Trophoblast cell (in vitro differentiated cells and primary cell): ENCODE measurements around the gene PLA2G4D.
"Not testable (repeated sequence)": the region's sequence is repeated elsewhere in the genome, so short reads cannot be mapped to it uniquely, and the experiment has no call there.

Experiments
- DNase-seq, 2 donors: peaks; one replicate each; pipeline ENCODE4 v3.0.0-alpha.2; 2016
- H2AFZ ChIP-seq: 2 replicates; pipeline ENCODE4 v1.6.1; 2013; ENCODE audit warnings: low read length, moderate library complexity, mild to moderate bottlenecking; ENCODE audit not compliant: insufficient read depth, poor library complexity
- H2AK5ac ChIP-seq: 2 replicates; pipeline ENCODE4 v1.6.1; 2013; ENCODE audit warnings: mild to moderate bottlenecking, low read length
- H2BK120ac ChIP-seq: 2 replicates; pipeline ENCODE4 v1.6.1; 2013; ENCODE audit warnings: low read length, mild to moderate bottlenecking, moderate library complexity; ENCODE audit not compliant: insufficient read depth, poor library complexity
- H2BK12ac ChIP-seq: 2 replicates; pipeline ENCODE4 v1.6.1; 2013; ENCODE audit warnings: mild to moderate bottlenecking, low read length, moderate library complexity
- H2BK5ac ChIP-seq: 2 replicates; pipeline ENCODE4 v1.6.1; 2013; ENCODE audit warnings: low read length, low read depth, moderate library complexity, mild to moderate bottlenecking; ENCODE audit not compliant: poor library complexity
- H3K14ac ChIP-seq: 2 replicates; pipeline ENCODE4 v1.6.1; 2013; ENCODE audit warnings: mild to moderate bottlenecking, low read length
- H3K18ac ChIP-seq: 2 replicates; pipeline ENCODE4 v1.6.1; 2013; ENCODE audit warnings: mild to moderate bottlenecking, low read length
- H3K23ac ChIP-seq: 2 replicates; pipeline ENCODE4 v1.6.1; 2013; ENCODE audit warnings: low read length
- H3K27ac ChIP-seq: 2 replicates; pipeline ENCODE4 v1.5.1; 2013; ENCODE audit warnings: low read depth, mild to moderate bottlenecking, inconsistent platforms, low read length, moderate library complexity
- H3K27me3 ChIP-seq: 2 replicates; pipeline ENCODE4 v1.6.1; 2013; ENCODE audit warnings: inconsistent platforms, mild to moderate bottlenecking, low read length, moderate library complexity; ENCODE audit not compliant: insufficient read depth
- H3K36me3 ChIP-seq, 2 experiments: 1 replicate in 1 of 2; 2 replicates in 1 of 2; pipeline ENCODE4 v1.6.1; 2013; ENCODE audit warnings: low read length in 2 of 2, mild to moderate bottlenecking in 2 of 2, moderate library complexity in 1 of 2; ENCODE audit not compliant: insufficient read depth in 2 of 2, control insufficient read depth in 1 of 2
- H3K4ac ChIP-seq: 2 replicates; pipeline ENCODE4 v1.6.1; 2013; ENCODE audit warnings: low read depth, mild to moderate bottlenecking, low read length, moderate library complexity
- H3K4me1 ChIP-seq, 2 experiments: 1 replicate in 1 of 2; 2 replicates in 1 of 2; pipeline ENCODE4 v1.6.1; 2013; ENCODE audit warnings: low read length in 2 of 2, mild to moderate bottlenecking in 2 of 2, moderate library complexity in 1 of 2; ENCODE audit not compliant: insufficient read depth in 2 of 2, control insufficient read depth in 1 of 2
- H3K4me2 ChIP-seq: 2 replicates; pipeline ENCODE4 v1.6.1; 2013; ENCODE audit warnings: inconsistent platforms, mild to moderate bottlenecking, low read length, moderate library complexity
- H3K4me3 ChIP-seq: 2 replicates; pipeline ENCODE4 v1.5.1; 2013; ENCODE audit warnings: mild to moderate bottlenecking, low read depth, low read length, inconsistent platforms
- H3K79me1 ChIP-seq: one replicate; pipeline ENCODE4 v1.6.1; 2013; ENCODE audit warnings: low read length
- H3K79me2 ChIP-seq: 2 replicates; pipeline ENCODE4 v1.6.1; 2013; ENCODE audit warnings: low read length, mild to moderate bottlenecking; ENCODE audit not compliant: control insufficient read depth, insufficient read depth, poor library complexity
- H3K9ac ChIP-seq: 2 replicates; pipeline ENCODE4 v1.6.1; 2013; ENCODE audit warnings: mild to moderate bottlenecking, low read length
- H3K9me3 ChIP-seq: 2 replicates; pipeline ENCODE4 v1.6.1; 2013; ENCODE audit warnings: low read depth, mild to moderate bottlenecking, control low read depth, inconsistent platforms, low read length; ENCODE audit not compliant: insufficient read depth
- H4K12ac ChIP-seq: 2 replicates; pipeline ENCODE4 v1.6.1; 2013; ENCODE audit warnings: low read depth, mild to moderate bottlenecking, low read length, moderate library complexity
- H4K8ac ChIP-seq: 2 replicates; pipeline ENCODE4 v1.6.1; 2013; ENCODE audit warnings: low read depth, mild to moderate bottlenecking, low read length, moderate library complexity
- H4K91ac ChIP-seq: one replicate; pipeline ENCODE4 v1.6.1; 2013; ENCODE audit warnings: low read depth, mild to moderate bottlenecking, low read length, moderate library complexity
- WGBS: extraction: QIAGEN DNeasy Blood & Tissue Kit; methylation state at CpG from one replicate; pipeline ENCODE4 v1.1.7; 2013; ENCODE audit warnings: missing lambda C conversion rate; ENCODE audit not compliant: insufficient read length, insufficient coverage; ENCODE audit errors: extremely low coverage; 5-methylcytosine and 5-hydroxymethylcytosine counted together

Gene PLA2G4D

DNA sequence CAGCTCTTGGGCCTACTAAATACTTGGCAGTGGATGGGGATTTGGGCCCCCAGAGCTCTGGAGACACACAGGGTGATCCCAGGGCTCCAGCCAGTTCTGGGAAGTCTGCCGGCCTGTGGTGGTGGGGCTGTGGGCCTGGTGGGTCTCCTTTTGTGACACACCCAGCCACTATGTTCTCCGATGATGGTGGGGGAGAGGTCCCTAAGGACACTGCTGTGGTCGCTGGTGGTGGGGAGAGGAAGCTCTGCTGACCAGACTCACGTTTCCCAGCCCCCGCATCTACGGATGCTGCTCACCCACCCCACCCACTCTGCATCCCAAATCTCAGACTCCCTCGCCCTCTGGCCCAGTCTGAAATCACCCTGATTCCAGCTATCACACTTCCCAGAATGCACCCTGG lies 396 bp downstream of the PLA2G4D start:
- Histone ChIP-seq H3K27ac (no peak overlapping the region), H3K4me2 (no peak overlapping the region), H3K79me1 (peaks cover 2% of the 10 kb centered on the region), H3K79me2 (no peaks in the 10 kb centered on the region), H3K4me3 (no peak overlapping the region), H2AK5ac (no peak overlapping the region), H3K27me3 (peaks cover 2% of the 10 kb centered on the region), H4K91ac (peak overlapping the region; percentile 4), H4K12ac (no peak overlapping the region), H4K8ac (no peak overlapping the region), H3K36me3 (no peaks in the 10 kb centered on the region), H2BK120ac (no peak overlapping the region), H3K23ac (no peak overlapping the region), H2BK12ac (no peak overlapping the region), H2AFZ (no peak overlapping the region), H3K4ac (no peak overlapping the region), H3K14ac (no peak overlapping the region), H2BK5ac (no peak overlapping the region), H3K9me3 (peaks cover 1% of the 10 kb centered on the region), H3K4me1 (peaks cover 10 to 15% of the 10 kb centered on the region in 2 experiments), H3K9ac (no peak overlapping the region), H3K18ac (no peak overlapping the region)
- WGBS, result no CpG with 5 or more reads among the region's 7 CpGs
- no peak for DNase-seq

DNA sequence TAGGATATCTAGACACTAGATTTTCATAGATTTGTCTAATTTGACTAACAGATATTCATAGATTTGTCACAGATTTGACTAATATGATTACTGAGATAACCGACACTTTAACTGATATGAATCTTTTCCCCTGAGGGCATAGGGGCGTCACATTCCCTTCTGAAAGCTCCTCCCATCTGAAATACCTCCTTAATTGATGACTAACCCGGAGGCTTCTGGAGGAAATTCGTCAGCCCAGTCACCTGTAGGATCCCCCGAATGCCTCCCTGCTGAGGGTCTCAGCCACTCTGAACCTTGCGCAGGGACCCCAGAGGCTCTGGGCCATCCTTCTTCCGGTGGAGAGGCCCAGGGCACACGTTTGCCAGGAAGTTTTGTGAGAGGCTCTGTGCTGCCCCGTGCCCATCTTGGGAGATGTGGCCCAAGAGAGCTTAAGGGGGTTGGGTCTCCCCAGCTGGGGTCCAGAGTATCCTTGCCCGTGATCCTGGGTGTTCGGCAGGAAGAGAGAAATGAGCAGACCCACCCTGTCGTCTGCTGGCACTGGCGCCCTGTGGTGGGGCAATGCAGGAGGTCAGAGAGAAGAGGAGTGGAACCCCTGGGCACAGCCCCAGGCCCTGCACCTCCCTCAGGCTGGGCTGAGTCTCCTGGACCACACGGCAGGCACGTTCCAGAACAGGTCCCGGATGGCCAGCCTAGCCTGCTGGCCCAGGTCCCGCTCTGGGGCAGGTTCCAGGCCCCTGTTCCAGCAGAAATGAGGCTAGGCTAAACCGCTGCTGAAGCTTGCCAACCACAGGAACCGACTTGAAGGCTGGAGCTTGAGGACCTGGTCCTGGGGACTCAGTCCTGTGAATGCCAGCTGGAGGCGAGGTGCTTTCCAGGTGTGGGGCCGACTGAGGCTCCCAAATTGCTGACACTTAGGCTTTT lies 1.7 kb downstream of the PLA2G4D start:
- Histone ChIP-seq H4K12ac (no peak overlapping the region), H3K18ac (no peak overlapping the region), H2AK5ac (no peak overlapping the region), H3K27me3 (peaks cover 5% of the 10 kb centered on the region), H3K9ac (no peak overlapping the region), H3K36me3 (no peaks in the 10 kb centered on the region), H2BK120ac (no peak overlapping the region), H3K4me1 (peaks cover 10 to 15% of the 10 kb centered on the region in 2 experiments), H2AFZ (no peak overlapping the region), H3K4me2 (no peak overlapping the region), H3K79me2 (no peaks in the 10 kb centered on the region), H2BK12ac (peak overlapping the region; percentile 6), H3K4me3 (peak overlapping the region; percentile 21), H3K27ac (no peak overlapping the region), H3K14ac (no peak overlapping the region), H4K8ac (no peak overlapping the region), H3K4ac (no peak overlapping the region), H3K9me3 (peaks cover 1% of the 10 kb centered on the region), H3K23ac (no peak overlapping the region), H3K79me1 (peaks cover 2% of the 10 kb centered on the region), H2BK5ac (no peak overlapping the region), H4K91ac (no peak overlapping the region)
- WGBS, result no CpG with 5 or more reads among the region's 21 CpGs
- DNase-seq, result peak; percentile 82 to 99

DNA sequence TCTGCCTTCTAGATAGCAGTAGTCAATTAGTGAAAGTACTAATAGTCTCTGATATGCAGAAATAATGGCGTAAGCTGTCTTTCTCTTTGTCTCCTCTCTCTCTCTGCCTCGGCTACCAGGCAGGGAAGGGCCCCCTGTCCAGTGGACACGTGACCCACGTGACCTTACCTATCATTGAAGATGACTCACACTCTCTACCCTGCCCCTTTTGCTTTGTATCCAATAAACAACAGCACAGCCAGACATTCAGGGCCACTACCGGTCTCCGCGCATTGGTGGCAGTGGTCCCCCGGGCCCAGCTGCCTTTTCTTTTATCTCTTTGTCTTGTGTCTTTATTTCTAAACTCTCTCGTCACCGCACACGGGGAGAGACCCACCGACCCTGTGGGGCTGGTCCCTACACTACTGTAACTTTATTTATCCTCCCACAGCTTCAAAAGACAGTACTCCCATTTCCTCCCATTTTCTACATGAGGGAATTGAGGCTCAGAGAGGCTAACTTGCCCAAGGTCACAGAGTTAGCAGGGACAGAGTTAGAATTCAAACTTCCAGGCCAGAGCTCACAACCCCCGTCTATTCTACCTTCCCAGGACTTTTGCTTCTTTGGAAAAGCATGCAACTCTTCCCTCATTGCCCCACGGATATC lies 2.5 kb downstream of the PLA2G4D start:
- not testable (repeated sequence) for H3K18ac ChIP-seq

DNA sequence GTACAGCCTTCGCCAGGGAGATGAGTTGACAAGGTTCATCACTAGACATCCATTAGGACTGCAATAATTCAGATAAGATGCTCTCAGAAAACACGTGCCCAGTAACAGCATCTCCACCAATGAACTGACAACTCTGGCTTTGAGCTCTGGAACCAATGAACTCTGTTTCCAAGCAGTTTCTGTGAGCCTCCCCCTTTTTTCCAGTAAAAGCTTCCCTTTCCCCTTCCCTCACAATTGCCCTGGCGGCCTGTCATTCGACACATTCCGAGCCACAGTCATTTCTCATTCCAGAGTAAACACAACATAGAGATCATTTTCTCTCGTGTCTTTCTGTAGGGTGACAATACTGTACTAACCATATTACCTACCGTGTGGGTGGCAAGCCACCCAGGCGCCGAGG lies 3.6 kb downstream of the PLA2G4D start:
- H3K79me1 ChIP-seq, result peaks cover 2% of the 10 kb centered on the region
- H4K91ac ChIP-seq, result no peak overlapping the region
- H3K9me3 ChIP-seq, result no peaks in the 10 kb centered on the region
- no peak overlapping the region for H3K27ac ChIP-seq
- H3K4ac ChIP-seq, result no peak overlapping the region
- H2AK5ac ChIP-seq, result no peak overlapping the region
- no peak overlapping the region for H3K23ac ChIP-seq
- H4K12ac ChIP-seq, result no peak overlapping the region
- H2BK120ac ChIP-seq, result no peak overlapping the region
- H3K4me1 ChIP-seq, result peaks cover 10 to 15% of the 10 kb centered on the region in 2 experiments
- no peak overlapping the region for H2BK12ac ChIP-seq
- H3K18ac ChIP-seq, result no peak overlapping the region
- H4K8ac ChIP-seq, result no peak overlapping the region
- WGBS, result no CpG with 5 or more reads among the region's 9 CpGs
- H3K14ac ChIP-seq, result no peak overlapping the region
- no peaks in the 10 kb centered on the region for H3K36me3 ChIP-seq
- no peaks in the 10 kb centered on the region for H3K79me2 ChIP-seq
- H3K4me3 ChIP-seq, result no peak overlapping the region
- peaks cover 6% of the 10 kb centered on the region for H3K27me3 ChIP-seq
- no peak overlapping the region for H3K9ac ChIP-seq
- H2BK5ac ChIP-seq, result no peak overlapping the region
- H2AFZ ChIP-seq, result no peak overlapping the region
- H3K4me2 ChIP-seq, result no peak overlapping the region
- DNase-seq, result peak in 1 of 2 donors; percentile 45

More for the DNA sequence above, 2.5 kb downstream of the PLA2G4D start:
- H3K27ac ChIP-seq, H3K79me1 ChIP-seq, H3K14ac ChIP-seq, H3K4me2 ChIP-seq, H3K79me2 ChIP-seq, H2AFZ ChIP-seq, H3K4me3 ChIP-seq, H2BK120ac ChIP-seq, H3K27me3 ChIP-seq, H3K36me3 ChIP-seq, H4K91ac ChIP-seq, H2BK5ac ChIP-seq, H3K9me3 ChIP-seq, H3K9ac ChIP-seq, DNase-seq, H2AK5ac ChIP-seq, H3K23ac ChIP-seq, H3K4ac ChIP-seq, H4K12ac ChIP-seq: not testable (repeated sequence)
- no CpG with 5 or more reads among the region's 14 CpGs for WGBS
- Histone ChIP-seq H4K8ac (peak overlapping the region; percentile 13), H3K4me1 (peaks cover 10 to 15% of the 10 kb centered on the region in 2 experiments), H2BK12ac (peak overlapping the region; percentile 23)
